IMR-90 (cell line): ENCODE measurements around the gene CDH23. TPM values are rescaled to one million over a fixed set of nuclear protein-coding genes. Genes with fewer than 3 reads are reported as not detected.

Source experiments
- ATAC-seq: fragments of 200-7000 bp; cut with Tn5 transposase; 2 replicates; pipeline ENCODE4 v1.9.1; 2020; ENCODE audit warnings: low read depth, mild to moderate bottlenecking, moderate library complexity
- BruUV-seq: library from RNA; stranded (reverse); fragments of 400-500 nt; replicated peaks from 2 replicates; lab custom pipeline; 2021; lab: Mats Ljungman, UMichigan
- CTCF ChIA-PET: fragments of 300-600 bp; formaldehyde crosslinking; extraction: SDS; loops from one replicate; lab custom pipeline; 2021; ENCODE audit warnings: antibody characterized with exemption; lab: Yijun Ruan, JAX
- POLR2A ChIA-PET: fragments of 300-600 bp; sonication (Branson Sonifier 250); formaldehyde crosslinking; loops from one replicate; lab custom pipeline; 2022; ENCODE audit warnings: antibody characterized with exemption; ENCODE audit not compliant: unreplicated experiment; lab: Charles Lee
- DNase-seq: peaks from one replicate; pipeline ENCODE4 v3.0.0; 2013
- H2AFZ ChIP-seq: replicated peaks from 2 replicates; pipeline ENCODE3; 2013; ENCODE audit warnings: low read length, mild to moderate bottlenecking; ENCODE audit not compliant: poor library complexity
- H2AK5ac ChIP-seq: 2 replicates; pipeline ENCODE4 v1.6.1; 2013; ENCODE audit warnings: low read depth, low read length, inconsistent platforms
- H2AK9ac ChIP-seq: replicated peaks from 2 replicates; pipeline ENCODE3; 2013; ENCODE audit warnings: mild to moderate bottlenecking, low read depth, low read length, moderate library complexity; ENCODE audit not compliant: poor library complexity
- H2BK120ac ChIP-seq: 2 replicates; pipeline ENCODE4 v1.6.1; 2013; ENCODE audit warnings: low read depth, low read length, inconsistent platforms
- H2BK15ac ChIP-seq: 3 replicates; pipeline ENCODE4 v1.6.1; 2013; ENCODE audit warnings: low read depth, low read length, inconsistent platforms
- H2BK20ac ChIP-seq: 2 replicates; pipeline ENCODE4 v1.6.1; 2013; ENCODE audit warnings: low read depth, mild to moderate bottlenecking, inconsistent platforms, low read length, moderate library complexity
- H2BK5ac ChIP-seq: 2 replicates; pipeline ENCODE4 v1.6.1; 2013; ENCODE audit warnings: mild to moderate bottlenecking, low read depth, low read length, inconsistent platforms; ENCODE audit not compliant: poor library complexity, severe bottlenecking
- H3K14ac ChIP-seq: replicated peaks from 2 replicates; pipeline ENCODE4 v1.6.1; 2013; ENCODE audit warnings: low read depth, low read length, inconsistent platforms
- H3K18ac ChIP-seq: 2 replicates; pipeline ENCODE4 v1.6.1; 2013; ENCODE audit warnings: low read depth, low read length, control low read depth
- H3K23ac ChIP-seq: 2 replicates; pipeline ENCODE4 v1.6.1; 2013; ENCODE audit warnings: low read depth, low read length, inconsistent platforms
- H3K27ac ChIP-seq: 2 replicates; pipeline ENCODE4 v1.5.1; 2013; ENCODE audit warnings: mild to moderate bottlenecking, control low read depth, low read length; ENCODE audit not compliant: insufficient read depth
- H3K27me3 ChIP-seq: 2 replicates; pipeline ENCODE4 v1.6.1; 2013; ENCODE audit warnings: low read length; ENCODE audit not compliant: control insufficient read depth, insufficient read depth
- H3K36me3 ChIP-seq: 2 replicates; pipeline ENCODE4 v1.6.1; 2013; ENCODE audit warnings: low read length, mixed read lengths; ENCODE audit not compliant: control insufficient read depth, insufficient read depth
- H3K4ac ChIP-seq: 2 replicates; pipeline ENCODE4 v1.6.1; 2013; ENCODE audit warnings: low read depth, low read length, inconsistent platforms
- H3K4me1 ChIP-seq: 2 replicates; pipeline ENCODE4 v1.6.1; 2013; ENCODE audit warnings: low read length, mixed read lengths; ENCODE audit not compliant: control insufficient read depth, insufficient read depth
- H3K4me2 ChIP-seq: 2 replicates; pipeline ENCODE4 v1.6.1; 2013; ENCODE audit warnings: low read depth, mild to moderate bottlenecking, control low read depth, low read length, moderate library complexity
- H3K4me3 ChIP-seq: 2 replicates; pipeline ENCODE4 v1.5.1; 2013; ENCODE audit warnings: low read depth, mild to moderate bottlenecking, control low read depth, low read length, moderate library complexity; ENCODE audit not compliant: insufficient read depth
- H3K56ac ChIP-seq: 2 replicates; pipeline ENCODE4 v1.6.1; 2013; ENCODE audit warnings: low read length, inconsistent platforms; ENCODE audit not compliant: insufficient read depth; ENCODE audit errors: extremely low read depth
- H3K79me1 ChIP-seq, 2 experiments: 2 replicates each; pipeline ENCODE4 v1.6.1; 2013; ENCODE audit warnings: low read length in 2 of 2, inconsistent platforms in 1 of 2, low read depth in 1 of 2
- H3K9ac ChIP-seq: 2 replicates; pipeline ENCODE4 v1.6.1; 2013; ENCODE audit warnings: low read depth, low read length, control low read depth
- H3K9me1 ChIP-seq: 2 replicates; pipeline ENCODE4 v1.6.1; 2013; ENCODE audit warnings: low read length, inconsistent platforms; ENCODE audit not compliant: insufficient read depth
- H3K9me3 ChIP-seq: 2 replicates; pipeline ENCODE4 v1.6.1; 2013; ENCODE audit warnings: low read length; ENCODE audit not compliant: control insufficient read depth, insufficient read depth
- H4K20me1 ChIP-seq: 2 replicates; pipeline ENCODE4 v1.6.1; 2013; ENCODE audit warnings: low read length, inconsistent platforms; ENCODE audit not compliant: insufficient read depth
- H4K5ac ChIP-seq: 2 replicates; pipeline ENCODE4 v1.6.1; 2013; ENCODE audit warnings: mild to moderate bottlenecking, low read depth, low read length, control low read depth
- H4K8ac ChIP-seq, 2 experiments: 2 replicates each; pipeline ENCODE4 v1.6.1; 2013; ENCODE audit warnings: low read depth in 2 of 2, low read length in 2 of 2, control low read depth in 1 of 2, inconsistent platforms in 1 of 2
- H4K91ac ChIP-seq: 2 replicates; pipeline ENCODE4 v1.6.1; 2013; ENCODE audit warnings: low read depth, low read length, inconsistent platforms; ENCODE audit not compliant: insufficient read depth
- CHD1 ChIP-seq: IDR thresholded peaks from 2 replicates; pipeline ENCODE4 v1.6.1; 2012; ENCODE audit warnings: low read depth, low read length, improper control_type of control experiment
- POLR2A ChIP-seq: IDR thresholded peaks from 2 replicates; pipeline ENCODE4 v1.6.1; 2012; ENCODE audit warnings: mild to moderate bottlenecking, low read depth, low read length
- RCOR1 ChIP-seq: IDR thresholded peaks from 2 replicates; pipeline ENCODE4 v1.6.1; 2012; ENCODE audit warnings: mild to moderate bottlenecking, low read length, improper control_type of control experiment; ENCODE audit not compliant: insufficient replicate concordance
- RFX5 ChIP-seq: IDR thresholded peaks from 2 replicates; pipeline ENCODE4 v1.8.0; 2012; ENCODE audit warnings: low read depth, mild to moderate bottlenecking, low read length, moderate library complexity
- USF2 ChIP-seq: fragments of 150-350 bp; IDR thresholded peaks from 2 replicates; pipeline ENCODE4 v1.6.1; 2017; ENCODE audit warnings: mild to moderate bottlenecking, antibody characterized with exemption, low read length, low read depth
- WGBS, 2 experiments: methylation state at CpG; one replicate each; pipeline versions ENCODE4 v1.1.5 to v1.1.7; 2013; ENCODE audit warnings: missing lambda C conversion rate in 2 of 2; ENCODE audit not compliant: insufficient read length in 1 of 2; ENCODE audit errors: extremely low coverage in 2 of 2; 5-methylcytosine and 5-hydroxymethylcytosine counted together
- dilution Hi-C: fragments of 300-500 bp; cut with HindIII; formaldehyde crosslinking; loops from one replicate; pipeline ENCODE4 v1.14.3; 2018; ENCODE audit warnings: low sequenced_read_pairs; ENCODE audit not compliant: unreplicated experiment
- in situ Hi-C: fragments of 300-500 bp; cut with MboI; formaldehyde crosslinking; loops from 3 replicates; pipeline ENCODE4 v1.14.3; 2019; ENCODE audit warnings: low sequenced_read_pairs, inconsistent platforms, mixed read lengths
- intact Hi-C: fragments of 100-400 bp; cut with micrococcal nuclease; formaldehyde crosslinking; loops from 2 replicates; pipeline ENCODE4 v1.10.0; 2022
- polyA plus RNA-seq, 3 experiments: library from polyadenylated mRNA; depleted of rRNA; stranded (reverse); fragments of >200 nt; gene quantifications; 2 replicates each; pipeline ENCODE4 v1.2.3, GENCODE V29; 2012; ENCODE audit warnings: low replicate concordance in 1 of 3
- total RNA-seq: library from RNA; depleted of rRNA; stranded (reverse); fragments of >200 nt; gene quantifications from 2 replicates; pipeline ENCODE4 v1.2.3, GENCODE V29; 2012

Gene CDH23
- total and polyA plus RNA-seq, 2 of the 4 experiments (the other 2 are of a cell fraction): under 0.01 to 0.03 TPM

- H3K27me3 ChIP-seq: peaks cover 30% of the 10 kb centered on the region
- no peak overlapping the region for H3K18ac ChIP-seq
- H2BK120ac ChIP-seq: no peak overlapping the region
- WGBS, 2 experiments: 85% methylated on average over 5 of the region's 11 CpGs; no CpG with 5 or more reads in 1 of the 2 experiments
- H4K20me1 ChIP-seq: no peaks in the 10 kb centered on the region
- H4K5ac ChIP-seq: no peak overlapping the region
- H2AK5ac ChIP-seq: no peak overlapping the region
- ChIA-PET CTCF (no interaction called here), POLR2A (no interaction called here)
- dilution Hi-C loops (no loop called here), intact Hi-C loops (no loop called here), in situ Hi-C loops (no loop called here)
- no peak overlapping the region for H3K23ac ChIP-seq
- ATAC-seq (no peak), DNase-seq (no peak)
- H3K27ac ChIP-seq: no peak overlapping the region
- no peaks in the 10 kb centered on the region for H3K79me1 ChIP-seq
- H3K4me2 ChIP-seq: no peak overlapping the region
- H4K91ac ChIP-seq: no peak overlapping the region
- no peaks in the 10 kb centered on the region for H3K9me1 ChIP-seq
- no peaks in the 10 kb centered on the region for H3K4me1 ChIP-seq
- no peak overlapping the region for H2BK15ac ChIP-seq
- H2AFZ ChIP-seq: no peak overlapping the region
- BruUV-seq: no TSS peak
- H3K14ac ChIP-seq: no peak overlapping the region
- no peak overlapping the region for H4K8ac ChIP-seq
- no peak overlapping the region for H2BK20ac ChIP-seq
- H3K36me3 ChIP-seq: no peaks in the 10 kb centered on the region
- H3K4ac ChIP-seq: no peak overlapping the region
- TF ChIP-seq RCOR1: no peak
- TF ChIP-seq POLR2A: no peak
- no peak for TF ChIP-seq USF2
- no peak for TF ChIP-seq RFX5
- no peak for TF ChIP-seq CHD1
- no peak overlapping the region for H2AK9ac ChIP-seq
- H3K4me3 ChIP-seq: no peak overlapping the region
- H2BK5ac ChIP-seq: no peak overlapping the region
- no peaks in the 10 kb centered on the region for H3K9me3 ChIP-seq
- H3K9ac ChIP-seq: no peak overlapping the region
- H3K56ac ChIP-seq: no peak overlapping the region
Observed at GRCh38 chr10:71473671-71474599, 77.2 kb downstream of the CDH23 start.
